Stimulated activated CD4-positive, alpha-beta T cell treated with anti-CD3 and anti-CD28 coated beads, Interleukin-12 subunit alpha, Interleukin-12 subunit beta, amount 100 ng/mL, for 24 hours (primary cell): Measurements from ENCODE around the gene LSM12.
"Not testable (repeated sequence)": the region's sequence is repeated elsewhere in the genome, so short reads cannot be mapped to it uniquely, and the experiment has no call there.

Experiments
- DNase-seq, 2 experiments: peaks; one replicate each; pipeline ENCODE4 v3.0.0-alpha.2; 2020; ENCODE audit warnings: low read depth in 2 of 2

Gene LSM12

GRCh38 chr17:44044071-44044470 is 22.4 kb downstream of the LSM12 start:
- no peak for DNase-seq

- DNase-seq: no peak
Measured at GRCh38 chr17:44043272-44043696, 23.2 kb downstream of the LSM12 start.

- no peak for DNase-seq
Measured at GRCh38 chr17:44039829-44040635, 26.4 kb downstream of the LSM12 start.

GRCh38 chr17:44038604-44039011 is 27.9 kb downstream of the LSM12 start:
- no peak for DNase-seq

- DNase-seq: no peak
Measured at GRCh38 chr17:44037471-44037870, 29.0 kb downstream of the LSM12 start.

- DNase-seq: not testable (repeated sequence)
Measured at GRCh38 chr17:44034688-44035087, 31.8 kb downstream of the LSM12 start.

GRCh38 chr17:44033861-44034408 is 32.5 kb downstream of the LSM12 start:
- DNase-seq: no peak

- DNase-seq: no peak
Measured at GRCh38 chr17:44030482-44030881, 36.0 kb downstream of the LSM12 start.

GRCh38 chr17:44029736-44030135 is 36.7 kb downstream of the LSM12 start:
- no peak for DNase-seq

- DNase-seq: no peak
Measured at GRCh38 chr17:44024853-44025252, 41.6 kb downstream of the LSM12 start.

- DNase-seq: no peak
Measured at GRCh38 chr17:44024271-44024663, 42.2 kb downstream of the LSM12 start.

GRCh38 chr17:44023545-44024270 is 42.8 kb downstream of the LSM12 start:
- no peak for DNase-seq

GRCh38 chr17:44022246-44022645 is 44.2 kb downstream of the LSM12 start:
- no peak for DNase-seq

- not testable (repeated sequence) for DNase-seq
Measured at GRCh38 chr17:44021227-44021626, 45.2 kb downstream of the LSM12 start.

- DNase-seq: peak; percentile 75 to 83
Measured at GRCh38 chr17:44014437-44015172, 51.9 kb downstream of the LSM12 start, which contains the start of gene TMEM101. Gene TMEM101, minus strand, starts transcription at chr17:44014963. Its CDS starts 11 bp downstream, at chr17:44014952.

GRCh38 chr17:44014133-44014436 is 52.4 kb downstream of the LSM12 start:
- no peak for DNase-seq

GRCh38 chr17:44012874-44013273 is 53.6 kb downstream of the LSM12 start:
- DNase-seq: no peak

- no peak for DNase-seq
Measured at GRCh38 chr17:44012391-44012790, 54.1 kb downstream of the LSM12 start.

- no peak for DNase-seq
Measured at GRCh38 chr17:44011876-44012275, 54.6 kb downstream of the LSM12 start.

GRCh38 chr17:44010966-44011647 is 55.4 kb downstream of the LSM12 start:
- DNase-seq: no peak

GRCh38 chr17:44008205-44008909 is 58.1 kb downstream of the LSM12 start:
- no peak for DNase-seq
